HL-60 (cell line): ENCODE measurements around the gene ZNF76.

Experiments used
- DNase-seq, 2 experiments: peaks; one replicate each; pipeline ENCODE4 v3.0.0-alpha.2; 2010 to 2020; ENCODE audit warnings: low read depth in 1 of 2, low spot score in 1 of 2
- H3K27ac ChIP-seq: fragments of 250-450 bp; sonication (Bioruptor Pico); replicated peaks from 2 replicates; pipeline ENCODE4 v1.5.1; 2020; ENCODE audit warnings: mild to moderate bottlenecking, moderate library complexity
- H3K27me3 ChIP-seq: fragments of 250-450 bp; sonication (Bioruptor Pico); 2 replicates; pipeline ENCODE4 v1.5.1; 2021; ENCODE audit warnings: mild to moderate bottlenecking, moderate library complexity; ENCODE audit not compliant: insufficient read depth, poor library complexity, severe bottlenecking
- H3K4me3 ChIP-seq: replicated peaks from 2 replicates; pipeline ENCODE4 v1.5.1; 2011; ENCODE audit warnings: mild to moderate bottlenecking, control low read depth, low read length; ENCODE audit not compliant: insufficient read depth
- GABPA ChIP-seq: IDR thresholded peaks from 2 replicates; pipeline ENCODE4 v1.6.1; 2012; ENCODE audit warnings: low read depth
- POLR2AphosphoS5 ChIP-seq: IDR thresholded peaks from 2 replicates; pipeline ENCODE4 v1.6.1; 2012; ENCODE audit warnings: low read depth
- SPI1 ChIP-seq: IDR thresholded peaks from 2 replicates; pipeline ENCODE4 v1.6.1; 2012; ENCODE audit warnings: low read depth, mild to moderate bottlenecking, borderline replicate concordance
- TF ChIP-seq, protein P1 (sequence below): IDR thresholded peaks from 2 replicates; pipeline ENCODE4 v1.6.1; 2012; ENCODE audit warnings: low read depth; ENCODE audit not compliant: insufficient replicate concordance
- TF ChIP-seq, protein P2 (sequence below): IDR thresholded peaks from one replicate; pipeline ENCODE4 v1.5.1; 2011; ENCODE audit warnings: low read length, control low read depth, inconsistent platforms; ENCODE audit not compliant: insufficient read depth

Gene ZNF76

GRCh38 chr6:35296931-35297600 lies 37.5 kb downstream of the ZNF76 start:
- no peak for DNase-seq
- Histone ChIP-seq H3K4me3 (no peak overlapping the region), H3K27me3 (no peaks in the 10 kb centered on the region), H3K27ac (peak overlapping the region; percentile 94)
- TF ChIP-seq, protein P1, sequence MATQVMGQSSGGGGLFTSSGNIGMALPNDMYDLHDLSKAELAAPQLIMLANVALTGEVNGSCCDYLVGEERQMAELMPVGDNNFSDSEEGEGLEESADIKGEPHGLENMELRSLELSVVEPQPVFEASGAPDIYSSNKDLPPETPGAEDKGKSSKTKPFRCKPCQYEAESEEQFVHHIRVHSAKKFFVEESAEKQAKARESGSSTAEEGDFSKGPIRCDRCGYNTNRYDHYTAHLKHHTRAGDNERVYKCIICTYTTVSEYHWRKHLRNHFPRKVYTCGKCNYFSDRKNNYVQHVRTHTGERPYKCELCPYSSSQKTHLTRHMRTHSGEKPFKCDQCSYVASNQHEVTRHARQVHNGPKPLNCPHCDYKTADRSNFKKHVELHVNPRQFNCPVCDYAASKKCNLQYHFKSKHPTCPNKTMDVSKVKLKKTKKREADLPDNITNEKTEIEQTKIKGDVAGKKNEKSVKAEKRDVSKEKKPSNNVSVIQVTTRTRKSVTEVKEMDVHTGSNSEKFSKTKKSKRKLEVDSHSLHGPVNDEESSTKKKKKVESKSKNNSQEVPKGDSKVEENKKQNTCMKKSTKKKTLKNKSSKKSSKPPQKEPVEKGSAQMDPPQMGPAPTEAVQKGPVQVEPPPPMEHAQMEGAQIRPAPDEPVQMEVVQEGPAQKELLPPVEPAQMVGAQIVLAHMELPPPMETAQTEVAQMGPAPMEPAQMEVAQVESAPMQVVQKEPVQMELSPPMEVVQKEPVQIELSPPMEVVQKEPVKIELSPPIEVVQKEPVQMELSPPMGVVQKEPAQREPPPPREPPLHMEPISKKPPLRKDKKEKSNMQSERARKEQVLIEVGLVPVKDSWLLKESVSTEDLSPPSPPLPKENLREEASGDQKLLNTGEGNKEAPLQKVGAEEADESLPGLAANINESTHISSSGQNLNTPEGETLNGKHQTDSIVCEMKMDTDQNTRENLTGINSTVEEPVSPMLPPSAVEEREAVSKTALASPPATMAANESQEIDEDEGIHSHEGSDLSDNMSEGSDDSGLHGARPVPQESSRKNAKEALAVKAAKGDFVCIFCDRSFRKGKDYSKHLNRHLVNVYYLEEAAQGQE = no peak
- TF ChIP-seq POLR2AphosphoS5 = no peak
- no peak for TF ChIP-seq SPI1
- TF ChIP-seq, protein P2, sequence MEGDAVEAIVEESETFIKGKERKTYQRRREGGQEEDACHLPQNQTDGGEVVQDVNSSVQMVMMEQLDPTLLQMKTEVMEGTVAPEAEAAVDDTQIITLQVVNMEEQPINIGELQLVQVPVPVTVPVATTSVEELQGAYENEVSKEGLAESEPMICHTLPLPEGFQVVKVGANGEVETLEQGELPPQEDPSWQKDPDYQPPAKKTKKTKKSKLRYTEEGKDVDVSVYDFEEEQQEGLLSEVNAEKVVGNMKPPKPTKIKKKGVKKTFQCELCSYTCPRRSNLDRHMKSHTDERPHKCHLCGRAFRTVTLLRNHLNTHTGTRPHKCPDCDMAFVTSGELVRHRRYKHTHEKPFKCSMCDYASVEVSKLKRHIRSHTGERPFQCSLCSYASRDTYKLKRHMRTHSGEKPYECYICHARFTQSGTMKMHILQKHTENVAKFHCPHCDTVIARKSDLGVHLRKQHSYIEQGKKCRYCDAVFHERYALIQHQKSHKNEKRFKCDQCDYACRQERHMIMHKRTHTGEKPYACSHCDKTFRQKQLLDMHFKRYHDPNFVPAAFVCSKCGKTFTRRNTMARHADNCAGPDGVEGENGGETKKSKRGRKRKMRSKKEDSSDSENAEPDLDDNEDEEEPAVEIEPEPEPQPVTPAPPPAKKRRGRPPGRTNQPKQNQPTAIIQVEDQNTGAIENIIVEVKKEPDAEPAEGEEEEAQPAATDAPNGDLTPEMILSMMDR = no peak
- TF ChIP-seq GABPA = no peak

- TF ChIP-seq, protein P2 = peak; percentile 92
- TF ChIP-seq SPI1 (peak; percentile 67; the same call in 1 of the 2 replicates), GABPA (no peak)
- peak within 1 kb of the TSS; percentile 69 for H3K4me3 ChIP-seq
- H3K27me3 ChIP-seq = no peaks in the 10 kb centered on the region
- peak; percentile 90 to 96 for DNase-seq
- H3K27ac ChIP-seq = peak within 1 kb of the TSS; percentile 94
Observed at GRCh38 chr6:35297601-35298481, 38.3 kb downstream of the ZNF76 start, which contains the start of gene DEF6. TSS of gene DEF6 (plus strand) at chr6:35297818. CDS start at chr6:35297857, 39 bp downstream.

DNA sequence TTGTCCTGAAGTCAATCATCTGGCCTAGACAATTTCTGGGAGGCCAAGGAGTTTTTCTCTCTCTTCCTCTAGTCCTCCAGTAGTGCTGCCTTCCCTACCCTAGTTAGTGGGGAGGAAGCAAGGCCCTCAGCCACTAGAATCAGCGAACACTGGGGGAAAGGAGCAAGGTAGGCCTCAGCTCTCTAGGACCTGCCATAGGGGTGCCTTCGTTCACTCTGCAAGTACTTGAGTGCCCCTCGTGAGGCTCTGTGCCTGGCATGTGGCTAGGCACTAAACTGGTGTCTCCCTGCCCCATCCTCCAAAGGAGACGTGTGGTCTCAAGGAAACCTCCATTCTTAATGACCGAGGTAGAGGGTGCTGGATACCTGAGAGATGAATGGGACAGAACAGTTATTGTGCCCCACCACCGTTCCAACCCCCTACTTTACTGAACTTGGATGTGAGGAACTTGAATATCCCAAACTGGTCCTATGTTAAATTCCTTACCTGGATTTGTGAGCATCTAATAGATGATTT lies 39.1 kb downstream of the ZNF76 start:
- H3K27me3 ChIP-seq = no peaks in the 10 kb centered on the region
- peak overlapping the region; percentile 94 for H3K27ac ChIP-seq
- peak in 1 of 2 experiments; percentile 44 for DNase-seq
- no peak for TF ChIP-seq POLR2AphosphoS5
- TF ChIP-seq, protein P1 = no peak
- TF ChIP-seq, protein P2 = no peak
- TF ChIP-seq SPI1 = no peak
- no peak for TF ChIP-seq GABPA
- peak overlapping the region; percentile 69 for H3K4me3 ChIP-seq
